Sigmoid colon (tissue), 7 donors: ENCODE measurements around the gene COLEC11. TPM values are rescaled to one million over a fixed set of nuclear protein-coding genes. Genes with fewer than 3 reads are reported as not detected.
"Not testable (repeated sequence)": the region's sequence is repeated elsewhere in the genome, so short reads cannot be mapped to it uniquely, and the experiment has no call there.

Source experiments
- DNase-seq: peaks from one replicate; pipeline ENCODE4 v3.0.0-alpha.2; 2019
- H3K27ac ChIP-seq, 4 donors: fragments of 200-600 bp; sonication (generic); one replicate each; pipeline ENCODE4 v1.5.1; 2016 to 2019; ENCODE audit warnings: mild to moderate bottlenecking in 1 of 4
- H3K27me3 ChIP-seq, 3 donors: fragments of 200-600 bp; sonication (generic); one replicate each; pipeline ENCODE4 v1.5.1; 2019; ENCODE audit warnings: mild to moderate bottlenecking in 1 of 3
- H3K36me3 ChIP-seq, 4 donors: fragments of 200-600 bp; sonication (generic); one replicate each; pipeline ENCODE4 v1.5.1; 2016 to 2019
- H3K4me1 ChIP-seq, 4 donors: fragments of 200-600 bp; sonication (generic); one replicate each; pipeline ENCODE4 v1.5.1; 2017 to 2019
- H3K4me3 ChIP-seq, 4 donors: fragments of 200-600 bp; sonication (generic); one replicate each; pipeline ENCODE4 v1.5.1; 2017 to 2019; ENCODE audit warnings: mild to moderate bottlenecking in 2 of 4, moderate library complexity in 1 of 4
- H3K9me3 ChIP-seq, 4 donors: fragments of 200-600 bp in 3 of 4; sonication (generic) in 3 of 4; one replicate each; pipeline versions ENCODE4 v1.5.1 to v1.6.1; 2013 to 2019
- CTCF ChIP-seq, 4 experiments: fragments of 450-650 bp in 3 of 4; fragments of 200-600 bp in 1 of 4; IDR thresholded peaks; one replicate each; pipeline ENCODE4 v1.5.1; 2016 to 2019; ENCODE audit warnings: antibody characterized with exemption in 4 of 4, mild to moderate bottlenecking in 3 of 4, moderate library complexity in 2 of 4
- EP300 ChIP-seq, 4 donors: sonication (generic); formaldehyde crosslinking; IDR thresholded peaks; one replicate each; pipeline ENCODE4 v1.6.1; 2017; ENCODE audit warnings: antibody characterized with exemption in 4 of 4
- POLR2A ChIP-seq, 2 donors: fragments of 450-650 bp; IDR thresholded peaks; one replicate each; pipeline ENCODE4 v1.6.1; 2016; ENCODE audit warnings: antibody characterized with exemption in 2 of 2, mild to moderate bottlenecking in 2 of 2, moderate library complexity in 2 of 2
- POLR2AphosphoS5 ChIP-seq, 4 donors: sonication (generic); formaldehyde crosslinking; IDR thresholded peaks; one replicate each; pipeline ENCODE4 v1.6.1; 2017; ENCODE audit warnings: antibody characterized with exemption in 4 of 4
- WGBS, 2 donors: extraction: QIAGEN DNeasy Blood & Tissue Kit; methylation state at CpG; one replicate each; pipeline ENCODE4 v1.1.7; 2013; 5-methylcytosine and 5-hydroxymethylcytosine counted together
- intact Hi-C: fragments of 100-400 bp; cut with DNase I; formaldehyde crosslinking; loops from one replicate; pipeline ENCODE4 v1.15.1; 2023
- polyA plus RNA-seq, 3 donors: library from polyadenylated mRNA; stranded (reverse); fragments of 200-250 nt; gene quantifications; one replicate each; pipeline ENCODE4 v1.2.3, GENCODE V29; 2013
- total RNA-seq, 4 donors: library from RNA; depleted of rRNA; stranded (reverse); fragments of >200 nt; gene quantifications; one replicate each; pipeline ENCODE4 v1.1.0, GENCODE V29; 2016
- donor health status: healthy with polysubstance abuse.
- donor health status: Bipolar disorder and iron deficiency.
- donor health status: healthy.

Gene COLEC11
- total and polyA plus RNA-seq, 7 donors, result 0.92 to 8.2 (median 2.9) TPM

- DNase-seq, result peak; percentile 50
- intact Hi-C loops, result no loop called here
- H3K4me1 ChIP-seq, result no peaks in the 10 kb centered on the region
- no peaks in the 10 kb centered on the region for H3K27me3 ChIP-seq
- WGBS, 2 donors, result 88 to 91% methylated on average over 29 of the region's 29 CpGs
- no peaks in the 10 kb centered on the region for H3K9me3 ChIP-seq
- no peaks in the 10 kb centered on the region for H3K36me3 ChIP-seq
- TF ChIP-seq EP300 (IDR thresholded peaks at IDR 0.05), result no peak
- no peak for TF ChIP-seq POLR2A (IDR thresholded peaks at IDR 0.05)
- TF ChIP-seq POLR2AphosphoS5 (IDR thresholded peaks at IDR 0.05), result no peak
- TF ChIP-seq CTCF (IDR thresholded peaks at IDR 0.05), result no peak
- H3K4me3 ChIP-seq, result no peak overlapping the region
- H3K27ac ChIP-seq, result no peak overlapping the region
Measured at GRCh38 chr2:3612639-3613523, 18.0 kb downstream of the COLEC11 start.

DNA sequence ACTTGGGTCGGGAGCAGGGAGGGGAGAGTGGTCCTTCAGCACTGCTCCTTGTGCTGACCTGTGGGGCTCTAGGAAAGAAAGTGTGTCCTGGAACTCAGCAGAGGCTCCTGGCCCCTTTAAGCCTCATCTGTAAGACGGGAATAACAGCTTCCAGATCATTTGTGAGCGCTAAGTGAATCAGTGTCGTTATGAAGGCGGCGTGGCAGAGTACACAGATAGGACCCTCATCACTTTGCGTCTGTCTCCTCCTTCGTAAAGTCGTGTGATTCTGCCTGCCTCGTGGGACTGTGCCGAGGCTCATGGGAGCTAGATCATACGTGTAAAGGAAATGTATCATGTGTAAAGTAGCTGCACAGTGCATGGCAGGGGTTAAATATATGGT lies 18.6 kb downstream of the COLEC11 start:
- WGBS, 2 donors, result 90 to 94% methylated on average over 12 of the region's 12 CpGs
- H3K4me3 ChIP-seq, result no peak overlapping the region
- no peaks in the 10 kb centered on the region for H3K4me1 ChIP-seq
- no peaks in the 10 kb centered on the region for H3K36me3 ChIP-seq
- no peaks in the 10 kb centered on the region for H3K27me3 ChIP-seq
- intact Hi-C loops, result no loop called here
- H3K27ac ChIP-seq, result no peak overlapping the region
- TF ChIP-seq POLR2A (IDR thresholded peaks at IDR 0.05) (no peak), POLR2AphosphoS5 (IDR thresholded peaks at IDR 0.05) (no peak), EP300 (IDR thresholded peaks at IDR 0.05) (no peak), CTCF (IDR thresholded peaks at IDR 0.05) (no peak)
- DNase-seq, result peak; percentile 14
- H3K9me3 ChIP-seq, result no peaks in the 10 kb centered on the region

DNA sequence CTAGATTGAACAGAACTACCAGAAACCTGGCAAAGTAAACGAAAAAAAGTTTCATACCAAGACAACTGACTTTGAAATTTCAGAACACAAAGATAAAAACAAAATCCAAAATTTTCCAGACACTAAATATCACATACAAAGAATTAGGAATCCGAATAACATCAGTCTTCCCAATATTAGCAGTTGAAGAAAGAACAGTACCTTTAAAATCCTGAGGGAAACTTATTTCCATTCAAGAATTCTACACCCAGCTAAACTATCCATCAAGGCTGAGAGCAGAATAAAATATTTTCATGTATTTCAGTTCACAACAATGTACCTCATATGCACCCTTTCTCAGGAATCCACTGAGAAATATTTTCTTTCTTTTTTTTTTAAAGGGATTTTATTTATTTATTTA lies 19.8 kb downstream of the COLEC11 start:
- H3K27me3 ChIP-seq, DNase-seq, H3K4me1 ChIP-seq, intact Hi-C loops, H3K36me3 ChIP-seq, H3K9me3 ChIP-seq, H3K27ac ChIP-seq, H3K4me3 ChIP-seq: not testable (repeated sequence)
- 68 to 93% methylated on average over 2 of the region's 2 CpGs for WGBS, 2 donors

DNA sequence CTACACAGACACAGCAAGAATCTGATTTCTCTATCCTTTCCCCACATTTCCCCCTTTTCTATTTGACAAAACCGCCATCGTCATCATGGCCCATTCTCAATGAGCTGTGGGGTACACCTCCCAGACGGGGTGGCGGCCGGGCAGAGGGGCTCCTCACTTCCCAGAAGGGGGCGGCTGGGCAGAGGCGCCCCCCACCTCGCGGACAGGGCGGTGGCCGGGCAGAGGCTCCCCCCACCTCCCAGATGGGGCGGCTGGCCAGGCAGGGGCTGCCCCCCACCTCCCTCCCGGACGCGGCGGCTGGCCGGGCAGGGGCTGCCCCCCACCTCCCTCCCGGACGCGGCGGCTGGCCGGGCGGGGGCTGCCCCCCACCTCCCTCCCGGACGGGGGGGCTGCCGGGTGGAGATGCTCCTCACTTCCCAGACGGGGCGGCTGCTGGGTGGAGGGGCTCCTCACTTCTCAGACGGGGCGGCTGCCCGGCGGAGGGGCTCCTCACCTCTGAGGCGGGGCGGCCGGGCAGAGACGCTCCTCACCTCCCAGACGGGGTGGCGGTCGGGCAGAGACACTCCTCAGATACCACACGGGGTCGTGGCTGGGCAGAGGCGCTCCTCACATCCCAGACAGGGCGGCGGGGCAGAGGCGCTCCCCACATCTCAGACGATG lies 20.8 kb downstream of the COLEC11 start:
- H3K27ac ChIP-seq, H3K4me3 ChIP-seq, H3K36me3 ChIP-seq, intact Hi-C loops, H3K27me3 ChIP-seq, H3K9me3 ChIP-seq, H3K4me1 ChIP-seq: not testable (repeated sequence)
- DNase-seq, result peak; percentile 56
- whole genome bisulfite sequencing, 2 donors, result 94 to 96% methylated on average over 46 of the region's 46 CpGs

GRCh38 chr2:3616435-3617197 lies 21.7 kb downstream of the COLEC11 start:
- intact Hi-C loops, H3K4me3 ChIP-seq, H3K4me1 ChIP-seq, H3K27me3 ChIP-seq, H3K9me3 ChIP-seq, H3K27ac ChIP-seq, H3K36me3 ChIP-seq: not testable (repeated sequence)
- WGBS, 2 donors, result 95% methylated on average over 25 of the region's 25 CpGs
- peak; percentile 15 for DNase-seq

- Histone ChIP-seq H3K9me3 (no peaks in the 10 kb centered on the region), H3K27me3 (no peaks in the 10 kb centered on the region), H3K4me3 (no peak overlapping the region), H3K36me3 (no peaks in the 10 kb centered on the region), H3K4me1 (no peaks in the 10 kb centered on the region), H3K27ac (no peak overlapping the region)
- no peak for TF ChIP-seq POLR2AphosphoS5 (IDR thresholded peaks at IDR 0.05)
- no peak for TF ChIP-seq CTCF (IDR thresholded peaks at IDR 0.05)
- no peak for TF ChIP-seq POLR2A (IDR thresholded peaks at IDR 0.05)
- TF ChIP-seq EP300 (IDR thresholded peaks at IDR 0.05), result no peak
- whole genome bisulfite sequencing, 2 donors, result 97% methylated on average over 21 of the region's 21 CpGs
- DNase-seq, result peak; percentile 8
- intact Hi-C loops, result no loop called here
Measured at GRCh38 chr2:3617198-3617890, 22.4 kb downstream of the COLEC11 start.
